PC-9 (cell line): Measurements from ENCODE around the gene SLC7A9.

ENCODE experiments used
- EZH2 ChIP-seq: fragments of 200-600 bp; sonication (generic); IDR thresholded peaks from 2 replicates; pipeline ENCODE4 v1.8.0; 2017; ENCODE audit warnings: antibody characterized with exemption, low read depth
- TF ChIP-seq, protein P1 (sequence below): fragments of 200-600 bp; sonication (generic); conservative IDR thresholded peaks from 2 replicates; pipeline ENCODE4 v1.6.1; 2017; ENCODE audit warnings: mixed run types, antibody characterized with exemption, mild to moderate bottlenecking, moderate library complexity

DNA sequence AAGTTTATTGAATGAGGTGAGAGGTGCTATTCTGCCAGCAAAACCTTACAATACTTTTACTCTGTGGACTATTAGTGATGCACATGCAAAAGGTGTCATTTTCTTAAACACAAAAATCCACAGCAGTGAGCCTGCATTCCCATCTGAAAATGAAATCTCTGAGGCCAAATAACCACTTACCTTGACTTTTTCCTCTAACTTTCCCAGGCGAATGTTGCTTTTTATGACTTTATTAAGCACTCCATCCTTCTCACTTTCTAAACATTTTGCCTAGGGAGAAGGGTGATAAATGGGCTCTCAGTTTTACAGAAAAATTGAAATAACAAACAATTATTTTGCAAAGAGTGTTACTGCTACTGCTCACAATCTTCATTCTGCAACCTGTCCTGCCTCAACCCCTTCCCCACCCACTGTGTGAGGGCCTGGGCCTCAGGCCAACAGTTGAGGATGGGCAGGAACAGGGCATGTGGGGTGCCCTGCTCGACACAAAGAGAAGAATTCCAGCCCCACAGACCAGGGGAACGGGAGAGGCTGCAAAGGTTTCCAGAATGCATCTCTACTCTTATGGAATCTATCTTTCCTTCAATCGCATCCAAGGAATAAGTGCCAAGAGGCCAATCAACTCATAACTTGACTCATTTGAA, 18.1 kb upstream of the SLC7A9 start:
- no peak for TF ChIP-seq EZH2
- TF ChIP-seq, protein P1, sequence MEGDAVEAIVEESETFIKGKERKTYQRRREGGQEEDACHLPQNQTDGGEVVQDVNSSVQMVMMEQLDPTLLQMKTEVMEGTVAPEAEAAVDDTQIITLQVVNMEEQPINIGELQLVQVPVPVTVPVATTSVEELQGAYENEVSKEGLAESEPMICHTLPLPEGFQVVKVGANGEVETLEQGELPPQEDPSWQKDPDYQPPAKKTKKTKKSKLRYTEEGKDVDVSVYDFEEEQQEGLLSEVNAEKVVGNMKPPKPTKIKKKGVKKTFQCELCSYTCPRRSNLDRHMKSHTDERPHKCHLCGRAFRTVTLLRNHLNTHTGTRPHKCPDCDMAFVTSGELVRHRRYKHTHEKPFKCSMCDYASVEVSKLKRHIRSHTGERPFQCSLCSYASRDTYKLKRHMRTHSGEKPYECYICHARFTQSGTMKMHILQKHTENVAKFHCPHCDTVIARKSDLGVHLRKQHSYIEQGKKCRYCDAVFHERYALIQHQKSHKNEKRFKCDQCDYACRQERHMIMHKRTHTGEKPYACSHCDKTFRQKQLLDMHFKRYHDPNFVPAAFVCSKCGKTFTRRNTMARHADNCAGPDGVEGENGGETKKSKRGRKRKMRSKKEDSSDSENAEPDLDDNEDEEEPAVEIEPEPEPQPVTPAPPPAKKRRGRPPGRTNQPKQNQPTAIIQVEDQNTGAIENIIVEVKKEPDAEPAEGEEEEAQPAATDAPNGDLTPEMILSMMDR = no peak
